Right lobe of liver (tissue), 4 donors: ENCODE results near the gene TARDBP.

Experiments used
- CTCF ChIP-seq, 4 donors: fragments of 200-600 bp in 3 of 4; fragments of 450-650 bp in 1 of 4; IDR thresholded peaks; one replicate each; pipeline versions ENCODE4 v1.5.1 to v1.8.0; 2016 to 2022; ENCODE audit warnings: antibody characterized with exemption in 4 of 4, mild to moderate bottlenecking in 2 of 4
- POLR2A ChIP-seq: fragments of 450-650 bp; IDR thresholded peaks from one replicate; pipeline ENCODE4 v1.6.1; 2017; ENCODE audit warnings: antibody characterized with exemption, mild to moderate bottlenecking
- donor health status: DM: no; HTN: no; CAD: no.
- donor health status: DM: no; HTN: no; CAD: no.
- donor health status: DM: no; HTN: yes; CAD: no.

- no peak for TF ChIP-seq CTCF (IDR thresholded peaks at IDR 0.05)
- no peak for TF ChIP-seq POLR2A
These were observed 53.3 kb downstream of the TARDBP start for GRCh38 chr1:11065796-11066195.
